Measurements from ENCODE around the gene ADCY1.

Gene ADCY1

GRCh38 chr7:45592230-45592991, 18.2 kb downstream of the ADCY1 start:
- in situ Hi-C loops (cut with HindIII; ENCODE audit: low sequenced_read_pairs), result no loop called here

- in situ Hi-C loops (cut with HindIII; ENCODE audit: low sequenced_read_pairs), result no loop called here
Observed at GRCh38 chr7:45593121-45593541, 19.0 kb downstream of the ADCY1 start.

- in situ Hi-C loops (cut with HindIII; ENCODE audit: low sequenced_read_pairs), result no loop called here
Observed at GRCh38 chr7:45593877-45594276, 19.7 kb downstream of the ADCY1 start.

GRCh38 chr7:45594745-45595535, 20.8 kb downstream of the ADCY1 start:
- in situ Hi-C loops (cut with HindIII; ENCODE audit: low sequenced_read_pairs), result no loop called here

- in situ Hi-C loops (cut with HindIII; ENCODE audit: low sequenced_read_pairs), result no loop called here
Observed at GRCh38 chr7:45595809-45596664, 21.9 kb downstream of the ADCY1 start.

- in situ Hi-C loops (cut with HindIII; ENCODE audit: low sequenced_read_pairs), result no loop called here
Observed at GRCh38 chr7:45596665-45597095, 22.5 kb downstream of the ADCY1 start.

GRCh38 chr7:45597286-45597984, 23.3 kb downstream of the ADCY1 start:
- in situ Hi-C loops (cut with HindIII; ENCODE audit: low sequenced_read_pairs), result no loop called here

- in situ Hi-C loops (cut with HindIII; ENCODE audit: low sequenced_read_pairs), result no loop called here
Observed at GRCh38 chr7:45598886-45599520, 24.8 kb downstream of the ADCY1 start.

- in situ Hi-C loops (cut with HindIII; ENCODE audit: low sequenced_read_pairs), result no loop called here
Observed at GRCh38 chr7:45599851-45600706, 25.9 kb downstream of the ADCY1 start.

GRCh38 chr7:45601094-45601493, 26.9 kb downstream of the ADCY1 start:
- in situ Hi-C loops (cut with HindIII; ENCODE audit: low sequenced_read_pairs), result no loop called here

- in situ Hi-C loops (cut with HindIII; ENCODE audit: low sequenced_read_pairs), result no loop called here
Observed at GRCh38 chr7:45601816-45602540, 27.8 kb downstream of the ADCY1 start.

GRCh38 chr7:45606050-45606449, 31.9 kb downstream of the ADCY1 start:
- in situ Hi-C loops (cut with HindIII; ENCODE audit: low sequenced_read_pairs), result no loop called here

- in situ Hi-C loops (cut with HindIII; ENCODE audit: low sequenced_read_pairs), result no loop called here
Observed at GRCh38 chr7:45606931-45607330, 32.8 kb downstream of the ADCY1 start.

GRCh38 chr7:45609180-45609579, 35.0 kb downstream of the ADCY1 start:
- in situ Hi-C loops (cut with HindIII; ENCODE audit: low sequenced_read_pairs), result no loop called here

- in situ Hi-C loops (cut with HindIII; ENCODE audit: low sequenced_read_pairs), result no loop called here
Observed at GRCh38 chr7:45610019-45610418, 35.9 kb downstream of the ADCY1 start.

GRCh38 chr7:45610660-45611299, 36.6 kb downstream of the ADCY1 start:
- in situ Hi-C loops (cut with HindIII; ENCODE audit: low sequenced_read_pairs), result no loop called here

GRCh38 chr7:45617166-45617565, 43.0 kb downstream of the ADCY1 start:
- in situ Hi-C loops (cut with HindIII; ENCODE audit: low sequenced_read_pairs), result no loop called here

- in situ Hi-C loops (cut with HindIII; ENCODE audit: low sequenced_read_pairs), result no loop called here
Observed at GRCh38 chr7:45622058-45622457, 47.9 kb downstream of the ADCY1 start.

Measured in endothelial cell of hepatic sinusoid (primary cell).